Liver (tissue), 9 donors: ENCODE data around the gene PLEKHO1. TPM values are rescaled to one million over a fixed set of nuclear protein-coding genes. Genes with fewer than 3 reads are reported as not detected.
A peak's percentile ranks its signal among the peaks of the same experiment; 100 is the strongest.

Experiments
- DNase-seq: peaks from one replicate; pipeline ENCODE4 v3.0.0-alpha.2; 2017; ENCODE audit warnings: low spot score
- H3K27ac ChIP-seq, 2 donors: one replicate each; pipeline ENCODE4 v1.7.0; 2013; ENCODE audit warnings: inconsistent platforms in 2 of 2, low read length in 2 of 2, control low read depth in 1 of 2, low read depth in 1 of 2, mild to moderate bottlenecking in 1 of 2
- H3K27me3 ChIP-seq, 4 donors: one replicate each; pipeline versions ENCODE4 v1.6.1 to v1.7.0; 2013; ENCODE audit warnings: low read length in 3 of 4, inconsistent platforms in 1 of 4, mild to moderate bottlenecking in 1 of 4, moderate library complexity in 1 of 4; ENCODE audit not compliant: control insufficient read depth in 4 of 4, insufficient read depth in 4 of 4
- H3K36me3 ChIP-seq, 4 donors: one replicate each; pipeline versions ENCODE4 v1.6.1 to v1.7.0; 2013; ENCODE audit warnings: low read length in 3 of 4, mild to moderate bottlenecking in 3 of 4, low read depth in 1 of 4, moderate library complexity in 1 of 4; ENCODE audit not compliant: control insufficient read depth in 4 of 4, insufficient read depth in 3 of 4
- H3K4me1 ChIP-seq, 4 donors: one replicate each; pipeline versions ENCODE4 v1.6.1 to v1.7.0; 2013; ENCODE audit warnings: low read length in 3 of 4, mild to moderate bottlenecking in 3 of 4, moderate library complexity in 1 of 4; ENCODE audit not compliant: control insufficient read depth in 4 of 4, insufficient read depth in 4 of 4
- H3K4me3 ChIP-seq, 3 donors: one replicate each; pipeline versions ENCODE4 v1.6.1 to v1.7.0; 2013; ENCODE audit warnings: low read length in 3 of 3, control low read depth in 1 of 3, low read depth in 1 of 3, mild to moderate bottlenecking in 1 of 3
- H3K9ac ChIP-seq, 2 donors: one replicate each; pipeline ENCODE4 v1.7.0; 2013; ENCODE audit warnings: low read length in 2 of 2, mild to moderate bottlenecking in 2 of 2, moderate library complexity in 2 of 2, control low read depth in 1 of 2, low read depth in 1 of 2
- H3K9me3 ChIP-seq, 4 donors: one replicate each; pipeline versions ENCODE4 v1.6.1 to v1.7.0; 2013; ENCODE audit warnings: low read length in 3 of 4; ENCODE audit not compliant: control insufficient read depth in 4 of 4
- ATF3 ChIP-seq: IDR thresholded peaks from 2 replicates; pipeline ENCODE4 v1.6.1; 2016; ENCODE audit warnings: antibody characterized with exemption
- CTCF ChIP-seq: fragments of 150-350 bp; IDR thresholded peaks from 2 replicates; pipeline ENCODE4 v1.5.1; 2017; ENCODE audit warnings: improper control_type of control experiment, low read depth, low read length; ENCODE audit not compliant: missing input control
- EGR1 ChIP-seq, 2 donors: IDR thresholded peaks; 2 replicates each; pipeline ENCODE4 v1.6.1; 2016 to 2018; ENCODE audit warnings: antibody characterized with exemption in 2 of 2, low read depth in 2 of 2
- FOXA1 ChIP-seq: IDR thresholded peaks from 2 replicates; pipeline ENCODE4 v1.6.1; 2016; ENCODE audit warnings: antibody characterized with exemption
- FOXA2 ChIP-seq: IDR thresholded peaks from 2 replicates; pipeline ENCODE4 v1.6.1; 2016; ENCODE audit warnings: antibody characterized with exemption
- GABPA ChIP-seq, 2 donors: IDR thresholded peaks in 1 of 2; conservative IDR thresholded peaks in 1 of 2; 2 replicates each; pipeline ENCODE4 v1.6.1; 2016; ENCODE audit warnings: antibody characterized with exemption in 2 of 2, mild to moderate bottlenecking in 1 of 2, moderate library complexity in 1 of 2
- HNF4A ChIP-seq, 2 donors: conservative IDR thresholded peaks; 2 replicates each; pipeline ENCODE4 v1.6.1; 2016; ENCODE audit warnings: antibody characterized with exemption in 2 of 2, mild to moderate bottlenecking in 2 of 2
- HNF4G ChIP-seq: IDR thresholded peaks from 2 replicates; pipeline ENCODE4 v1.6.1; 2016; ENCODE audit warnings: antibody characterized with exemption
- JUND ChIP-seq, 2 donors: IDR thresholded peaks; 2 replicates each; pipeline ENCODE4 v1.6.1; 2016; ENCODE audit warnings: antibody characterized with exemption in 2 of 2
- MAX ChIP-seq: IDR thresholded peaks from 2 replicates; pipeline ENCODE4 v1.6.1; 2016; ENCODE audit warnings: antibody characterized with exemption
- NR2F2 ChIP-seq: IDR thresholded peaks from 2 replicates; pipeline ENCODE4 v1.6.1; 2016; ENCODE audit warnings: antibody characterized with exemption
- RAD21 ChIP-seq, 2 donors: IDR thresholded peaks; 2 replicates each; pipeline ENCODE4 v1.6.1; 2016; ENCODE audit warnings: antibody characterized with exemption in 2 of 2, mild to moderate bottlenecking in 2 of 2
- REST ChIP-seq: IDR thresholded peaks from 2 replicates; pipeline ENCODE4 v1.6.1; 2016; ENCODE audit warnings: antibody characterized with exemption, mild to moderate bottlenecking
- RXRA ChIP-seq, 2 donors: IDR thresholded peaks; 2 replicates each; pipeline ENCODE4 v1.6.1; 2017 to 2018; ENCODE audit warnings: antibody characterized with exemption in 2 of 2, mild to moderate bottlenecking in 1 of 2
- SP1 ChIP-seq: IDR thresholded peaks from 2 replicates; pipeline ENCODE4 v1.6.1; 2018; ENCODE audit warnings: antibody characterized with exemption, mild to moderate bottlenecking
- TAF1 ChIP-seq: conservative IDR thresholded peaks from 2 replicates; pipeline ENCODE4 v1.6.1; 2016; ENCODE audit warnings: antibody characterized with exemption, mild to moderate bottlenecking
- YY1 ChIP-seq: IDR thresholded peaks from 2 replicates; pipeline ENCODE4 v1.6.1; 2016; ENCODE audit warnings: antibody characterized with exemption, mild to moderate bottlenecking
- ZBTB33 ChIP-seq: IDR thresholded peaks from 2 replicates; pipeline ENCODE4 v1.6.1; 2016; ENCODE audit warnings: antibody characterized with exemption
- WGBS: extraction: QIAGEN DNeasy Blood & Tissue Kit; methylation state at CpG from one replicate; pipeline ENCODE4 v1.1.7; 2013; 5-methylcytosine and 5-hydroxymethylcytosine counted together
- polyA plus RNA-seq, 2 donors: library from polyadenylated mRNA; stranded (reverse) in 1 of 2; unstranded in 1 of 2; fragments of 200-250 nt in 1 of 2; fragments of >200 nt in 1 of 2; fragmentation: Nextera tagmentation in 1 of 2; extraction: Ambion mirVana in 1 of 2; gene quantifications; one replicate each; pipeline versions ENCODE4 v1.2.1 to v1.2.3, GENCODE V29; 2013 to 2015
- total RNA-seq, 2 donors: library from RNA; depleted of rRNA; stranded (reverse); fragments of >200 nt; gene quantifications; one replicate each; pipeline ENCODE4 v1.2.3, GENCODE V29; 2014
- donor health status: healthy.
- donor health status: healthy.
- donor health status: healthy.
- donor health status: healthy.
- donor health status: healthy.

Gene PLEKHO1
- total and polyA plus RNA-seq, 4 donors: 3.5 to 8.8 (median 6.0) TPM

GRCh38 chr1:150185481-150185880, 35.8 kb downstream of the PLEKHO1 start:
- no peak for TF ChIP-seq NR2F2
- no peak for TF ChIP-seq HNF4G
- TF ChIP-seq JUND (IDR thresholded peaks at IDR 0.05): no peak
- TF ChIP-seq SP1: no peak
- TF ChIP-seq HNF4A (conservative IDR thresholded peaks at IDR 0.05): no peak
- no peak for TF ChIP-seq FOXA2
- no peak for TF ChIP-seq RAD21 (IDR thresholded peaks at IDR 0.05)
- TF ChIP-seq TAF1: no peak
- no peak for TF ChIP-seq MAX
- no peak for TF ChIP-seq GABPA (IDR thresholded peaks at IDR 0.05 in 1 of 2, conservative IDR thresholded peaks at IDR 0.05 in 1 of 2)
- no peak for TF ChIP-seq ZBTB33
- no peak for TF ChIP-seq EGR1 (IDR thresholded peaks at IDR 0.05; ENCODE audit: low read depth in 2 of 2)
- no peak for TF ChIP-seq ATF3
- no peak for TF ChIP-seq CTCF
- no peak for TF ChIP-seq REST
- no peak for TF ChIP-seq RXRA (IDR thresholded peaks at IDR 0.05)
- no peak for TF ChIP-seq YY1
- no peak for TF ChIP-seq FOXA1
- WGBS: 95% methylated on average over 7 of the region's 7 CpGs

More at GRCh38 chr1:150185481-150185880, 35.8 kb downstream of the PLEKHO1 start:
- no peaks in the 10 kb centered on the region for H3K36me3 ChIP-seq
- H3K4me3 ChIP-seq: no peak overlapping the region
- no peak for DNase-seq
- no peaks in the 10 kb centered on the region for H3K9me3 ChIP-seq
- peaks cover 0 to 10% (median 5%) of the 10 kb centered on the region in 4 donors for H3K4me1 ChIP-seq
- no peak overlapping the region for H3K9ac ChIP-seq
- H3K27me3 ChIP-seq: no peaks in the 10 kb centered on the region
- H3K27ac ChIP-seq: peak overlapping the region in 1 of 2 donors; percentile 84
